Hepatocyte (in vitro differentiated cells): ENCODE results near the gene TM7SF3. TPM values are rescaled to one million over a fixed set of nuclear protein-coding genes. Genes with fewer than 3 reads are reported as not detected.

ENCODE experiments used
- DNase-seq: peaks from one replicate; pipeline ENCODE4 v3.0.0-alpha.2; 2016; ENCODE audit warnings: low spot score
- H2AFZ ChIP-seq: fragments of 200-600 bp; sonication (generic); 2 replicates; pipeline ENCODE4 v1.6.0; 2016; ENCODE audit warnings: antibody characterized with exemption, mild to moderate bottlenecking
- H3K27ac ChIP-seq: fragments of 200-600 bp; sonication (generic); 2 replicates; pipeline ENCODE4 v1.5.1; 2016; ENCODE audit warnings: mild to moderate bottlenecking
- H3K27me3 ChIP-seq: fragments of 200-600 bp; sonication (generic); 2 replicates; pipeline ENCODE4 v1.6.1; 2016
- H3K36me3 ChIP-seq: fragments of 200-600 bp; sonication (generic); replicated peaks from 2 replicates; pipeline ENCODE4 v1.5.1; 2016; ENCODE audit warnings: low read depth; ENCODE audit not compliant: insufficient read depth
- H3K4me1 ChIP-seq: fragments of 200-600 bp; sonication (generic); 2 replicates; pipeline ENCODE4 v1.5.1; 2016; ENCODE audit warnings: mild to moderate bottlenecking, moderate library complexity; ENCODE audit not compliant: insufficient read depth
- H3K4me2 ChIP-seq: fragments of 200-600 bp; sonication (generic); 2 replicates; pipeline ENCODE4 v1.6.0; 2016
- H3K4me3 ChIP-seq: fragments of 200-600 bp; sonication (generic); 2 replicates; pipeline ENCODE4 v1.5.1; 2016; ENCODE audit warnings: mild to moderate bottlenecking
- H3K79me2 ChIP-seq: fragments of 200-600 bp; sonication (generic); 2 replicates; pipeline ENCODE4 v1.6.0; 2017; ENCODE audit warnings: mild to moderate bottlenecking
- H3K9me2 ChIP-seq: fragments of 200-600 bp; sonication (generic); replicated peaks from 2 replicates; pipeline ENCODE4 v1.6.0; 2017; ENCODE audit warnings: mild to moderate bottlenecking; ENCODE audit not compliant: insufficient read depth
- H3K9me3 ChIP-seq: fragments of 200-600 bp; sonication (generic); 2 replicates; pipeline ENCODE4 v1.5.1; 2016; ENCODE audit warnings: low read depth, mild to moderate bottlenecking
- H4K20me1 ChIP-seq: fragments of 200-600 bp; sonication (generic); 2 replicates; pipeline ENCODE4 v1.6.0; 2016; ENCODE audit warnings: mild to moderate bottlenecking; ENCODE audit not compliant: insufficient read depth, poor library complexity, severe bottlenecking
- EZH2 ChIP-seq: fragments of 200-600 bp; sonication (generic); IDR thresholded peaks from 2 replicates; pipeline ENCODE4 v1.6.1; 2016; ENCODE audit warnings: antibody characterized with exemption, mild to moderate bottlenecking, borderline replicate concordance
- EZH2phosphoT487 ChIP-seq: fragments of 200-600 bp; sonication (generic); IDR thresholded peaks from one replicate; pipeline ENCODE4 v1.6.1; 2018; ENCODE audit warnings: antibody characterized with exemption, mild to moderate bottlenecking, low read depth, moderate library complexity; ENCODE audit not compliant: unreplicated experiment, severe bottlenecking
- WGBS: methylation state at CpG from one replicate; pipeline ENCODE4 v1.1.6; 2016; ENCODE audit warnings: low lambda C conversion rate; ENCODE audit errors: missing lambda C conversion rate; 5-methylcytosine and 5-hydroxymethylcytosine counted together
- polyA plus RNA-seq: library from polyadenylated mRNA; unstranded; fragments of >200 nt; fragmentation: Nextera tagmentation; extraction: Ambion mirVana; gene quantifications from 2 replicates; pipeline ENCODE4 v1.2.1, GENCODE V29; 2016
- total RNA-seq: library from RNA; depleted of rRNA; stranded (reverse); fragments of >200 nt; gene quantifications from 2 replicates; pipeline ENCODE4 v1.2.3, GENCODE V29; 2014
- TF ChIP-seq, protein P1 (sequence below): fragments of 200-600 bp; sonication (generic); IDR thresholded peaks from 2 replicates; pipeline ENCODE4 v1.5.1; 2016; ENCODE audit warnings: antibody characterized with exemption, mild to moderate bottlenecking; ENCODE audit not compliant: poor library complexity

Gene TM7SF3
- total and polyA plus RNA-seq, 2 experiments from 2014 or later: 41.2 to 52.1 TPM

DNA sequence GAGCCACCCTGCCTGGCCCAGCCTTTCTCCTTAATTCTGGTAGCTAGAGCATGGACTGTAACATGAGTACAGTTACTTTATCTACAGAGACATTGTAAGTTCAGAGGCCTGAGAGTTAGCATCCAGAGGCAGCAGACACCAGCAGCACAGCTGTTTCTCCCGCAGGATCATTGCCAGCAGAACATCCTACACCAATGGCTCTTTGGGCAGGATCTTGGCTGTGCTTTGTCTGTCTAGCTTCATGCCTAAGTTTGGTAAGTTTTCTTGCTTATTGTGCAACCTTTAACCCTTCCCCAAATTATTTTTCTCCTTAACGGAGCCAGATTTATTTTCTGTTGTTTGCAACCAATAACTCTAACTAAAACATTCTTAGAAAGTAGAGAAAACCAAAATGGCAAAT, 46.6 kb upstream of the TM7SF3 start:
- no peak for DNase-seq
- Histone ChIP-seq H3K4me3 (no peak overlapping the region), H3K27ac (no peak overlapping the region), H2AFZ (no peak overlapping the region), H3K9me2 (no peaks in the 10 kb centered on the region), H3K4me2 (no peak overlapping the region), H3K36me3 (no peaks in the 10 kb centered on the region), H3K9me3 (no peaks in the 10 kb centered on the region), H4K20me1 (no peaks in the 10 kb centered on the region), H3K27me3 (no peaks in the 10 kb centered on the region), H3K79me2 (no peaks in the 10 kb centered on the region), H3K4me1 (no peaks in the 10 kb centered on the region)
- TF ChIP-seq, protein P1, sequence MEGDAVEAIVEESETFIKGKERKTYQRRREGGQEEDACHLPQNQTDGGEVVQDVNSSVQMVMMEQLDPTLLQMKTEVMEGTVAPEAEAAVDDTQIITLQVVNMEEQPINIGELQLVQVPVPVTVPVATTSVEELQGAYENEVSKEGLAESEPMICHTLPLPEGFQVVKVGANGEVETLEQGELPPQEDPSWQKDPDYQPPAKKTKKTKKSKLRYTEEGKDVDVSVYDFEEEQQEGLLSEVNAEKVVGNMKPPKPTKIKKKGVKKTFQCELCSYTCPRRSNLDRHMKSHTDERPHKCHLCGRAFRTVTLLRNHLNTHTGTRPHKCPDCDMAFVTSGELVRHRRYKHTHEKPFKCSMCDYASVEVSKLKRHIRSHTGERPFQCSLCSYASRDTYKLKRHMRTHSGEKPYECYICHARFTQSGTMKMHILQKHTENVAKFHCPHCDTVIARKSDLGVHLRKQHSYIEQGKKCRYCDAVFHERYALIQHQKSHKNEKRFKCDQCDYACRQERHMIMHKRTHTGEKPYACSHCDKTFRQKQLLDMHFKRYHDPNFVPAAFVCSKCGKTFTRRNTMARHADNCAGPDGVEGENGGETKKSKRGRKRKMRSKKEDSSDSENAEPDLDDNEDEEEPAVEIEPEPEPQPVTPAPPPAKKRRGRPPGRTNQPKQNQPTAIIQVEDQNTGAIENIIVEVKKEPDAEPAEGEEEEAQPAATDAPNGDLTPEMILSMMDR: no peak
- TF ChIP-seq EZH2: no peak
- TF ChIP-seq EZH2phosphoT487: no peak
- WGBS: 75% methylated on average over 2 of the region's 2 CpGs

DNA sequence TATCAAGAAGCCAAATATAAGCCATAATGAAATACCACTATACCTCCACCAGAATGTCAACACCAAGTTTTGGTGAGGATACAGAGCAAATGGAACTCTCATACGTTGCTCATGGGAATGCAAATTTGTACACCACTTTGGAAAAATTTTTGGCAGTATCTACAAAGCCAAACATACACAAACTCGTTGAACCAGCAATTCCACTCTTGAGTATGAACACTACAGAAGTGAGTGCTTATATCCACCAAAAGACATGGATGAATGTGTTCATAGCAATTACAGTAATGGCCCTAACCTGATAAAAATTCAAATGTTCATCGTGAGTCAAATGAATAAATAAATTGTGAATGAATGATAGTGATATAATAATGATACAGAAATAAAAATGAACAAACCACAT, 43.4 kb upstream of the TM7SF3 start:
- Histone ChIP-seq H3K9me3 (no peaks in the 10 kb centered on the region), H3K36me3 (no peaks in the 10 kb centered on the region), H3K4me1 (no peaks in the 10 kb centered on the region), H4K20me1 (no peaks in the 10 kb centered on the region), H2AFZ (no peak overlapping the region), H3K9me2 (no peaks in the 10 kb centered on the region), H3K79me2 (no peaks in the 10 kb centered on the region), H3K4me3 (no peak overlapping the region), H3K27me3 (no peaks in the 10 kb centered on the region), H3K4me2 (no peak overlapping the region), H3K27ac (no peak overlapping the region)
- TF ChIP-seq EZH2phosphoT487: no peak
- TF ChIP-seq, protein P1: no peak
- TF ChIP-seq EZH2: no peak
- WGBS: 68% methylated on average over 3 of the region's 3 CpGs
- DNase-seq: no peak

DNA sequence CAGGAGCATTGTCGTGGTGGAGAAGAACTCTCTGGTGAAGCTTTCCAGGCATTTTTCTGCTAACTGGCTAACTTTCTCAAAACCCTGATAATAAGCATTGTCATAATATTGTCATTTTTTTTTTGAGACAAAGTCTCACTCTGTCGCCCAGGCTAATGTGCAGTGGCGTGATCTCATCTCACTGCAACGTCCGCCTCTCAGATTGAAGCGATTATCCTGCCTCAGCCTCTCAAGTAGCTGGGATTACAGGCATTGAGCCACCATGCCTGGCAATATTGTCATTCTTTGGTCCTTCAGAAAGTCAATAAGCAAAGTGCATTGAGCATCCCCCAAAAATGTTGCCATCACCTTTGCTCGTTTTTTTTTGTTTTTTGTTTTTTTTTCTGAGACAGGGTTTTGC, 41.8 kb upstream of the TM7SF3 start:
- WGBS: 85% methylated on average over 7 of the region's 7 CpGs

More for the DNA sequence above, 41.8 kb upstream of the TM7SF3 start:
- Histone ChIP-seq H3K9me2 (no peaks in the 10 kb centered on the region), H3K27me3 (no peaks in the 10 kb centered on the region), H3K36me3 (no peaks in the 10 kb centered on the region), H3K4me3 (no peak overlapping the region), H3K79me2 (no peaks in the 10 kb centered on the region), H3K4me2 (no peak overlapping the region), H3K27ac (no peak overlapping the region), H3K4me1 (no peaks in the 10 kb centered on the region), H2AFZ (no peak overlapping the region), H3K9me3 (no peaks in the 10 kb centered on the region), H4K20me1 (no peaks in the 10 kb centered on the region)
- DNase-seq: no peak
- TF ChIP-seq EZH2 (no peak), EZH2phosphoT487 (no peak)
- TF ChIP-seq, protein P1: no peak
